ENCODE results near the gene SLC7A6.

The SLC7A6 gene

GRCh38 chr16:68264128-68265077 lies at the start of gene SLC7A6:
SLC7A6 (plus strand) TSS chr16:68264526; CDS start chr16:68274727, 10,201 bp downstream.
- Mint-ChIP-seq H3K4me1 (ENCODE audit: low read depth) (peaks cover 39% of the 10 kb centered on the region), H3K27me3 (ENCODE audit: low read depth) (no peaks in the 10 kb centered on the region), H3K27ac (peak within 1 kb of the TSS; percentile 97), H3K9me3 (no peaks in the 10 kb centered on the region), H3K36me3 (ENCODE audit: low read depth) (peaks cover 22% of the 10 kb centered on the region), H3K4me3 (peak within 1 kb of the TSS; percentile 95)

GRCh38 chr16:68214726-68215125 lies 49.6 kb upstream of the SLC7A6 start:
- no peaks in the 10 kb centered on the region for H3K27me3 Mint-ChIP-seq (ENCODE audit: low read depth)
- H3K4me1 Mint-ChIP-seq (ENCODE audit: low read depth), result peaks cover 24% of the 10 kb centered on the region
- H3K9me3 Mint-ChIP-seq, result no peaks in the 10 kb centered on the region
- no peak overlapping the region for H3K27ac Mint-ChIP-seq
- no peak overlapping the region for H3K4me3 Mint-ChIP-seq
- peaks cover 18% of the 10 kb centered on the region for H3K36me3 Mint-ChIP-seq (ENCODE audit: low read depth)

DNA sequence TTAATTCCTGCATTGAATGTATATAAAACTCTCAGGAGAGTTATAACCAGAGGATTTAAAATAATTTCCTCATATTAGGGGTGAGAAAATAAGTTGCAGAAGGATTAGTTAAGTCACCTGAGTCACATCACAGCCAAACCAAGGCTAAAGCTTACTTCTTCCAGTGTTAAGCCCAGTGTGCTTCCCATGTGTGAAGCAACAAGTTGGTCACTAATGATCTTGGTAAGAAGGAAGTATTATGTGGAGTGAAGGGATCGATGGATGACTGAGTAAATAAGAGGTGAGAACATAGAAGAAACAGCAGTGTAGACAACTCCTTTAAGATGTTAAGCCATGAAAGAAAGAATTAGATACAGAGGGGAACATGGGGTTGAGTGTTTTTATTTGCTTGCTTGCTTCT lies 49.0 kb upstream of the SLC7A6 start:
- peaks cover 24% of the 10 kb centered on the region for H3K4me1 Mint-ChIP-seq (ENCODE audit: low read depth)
- H3K27me3 Mint-ChIP-seq (ENCODE audit: low read depth), result no peaks in the 10 kb centered on the region
- no peaks in the 10 kb centered on the region for H3K9me3 Mint-ChIP-seq
- no peak overlapping the region for H3K27ac Mint-ChIP-seq
- H3K36me3 Mint-ChIP-seq (ENCODE audit: low read depth), result peaks cover 23% of the 10 kb centered on the region
- no peak overlapping the region for H3K4me3 Mint-ChIP-seq

GRCh38 chr16:68216240-68216639 lies 48.1 kb upstream of the SLC7A6 start:
- peaks cover 24% of the 10 kb centered on the region for H3K36me3 Mint-ChIP-seq (ENCODE audit: low read depth)
- peaks cover 18% of the 10 kb centered on the region for H3K4me1 Mint-ChIP-seq (ENCODE audit: low read depth)
- H3K9me3 Mint-ChIP-seq, result no peaks in the 10 kb centered on the region
- H3K27me3 Mint-ChIP-seq (ENCODE audit: low read depth), result no peaks in the 10 kb centered on the region
- no peak overlapping the region for H3K4me3 Mint-ChIP-seq
- H3K27ac Mint-ChIP-seq, result no peak overlapping the region

DNA sequence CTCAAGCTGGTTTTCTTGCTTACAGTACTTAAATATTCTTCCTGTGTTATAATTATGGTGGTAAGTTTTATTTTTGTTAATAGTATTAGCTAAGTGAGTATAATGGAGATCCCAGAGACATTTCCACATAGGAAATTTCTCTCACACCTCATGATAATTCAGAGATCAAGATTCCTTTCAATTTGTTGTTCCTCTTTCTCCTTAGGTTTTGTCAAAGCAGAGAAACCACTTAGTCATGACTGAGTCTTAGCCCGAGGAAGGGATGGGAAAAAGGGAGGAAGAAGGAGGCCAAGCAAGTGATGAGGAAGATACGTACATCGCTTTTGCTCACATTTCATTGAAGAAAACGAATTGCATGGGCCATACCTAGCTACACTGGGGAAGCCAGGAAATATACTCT lies 46.8 kb upstream of the SLC7A6 start:
- H3K4me3 Mint-ChIP-seq, result no peak overlapping the region
- peaks cover 30% of the 10 kb centered on the region for H3K36me3 Mint-ChIP-seq (ENCODE audit: low read depth)
- peak overlapping the region; percentile 45 for H3K27ac Mint-ChIP-seq
- no peaks in the 10 kb centered on the region for H3K27me3 Mint-ChIP-seq (ENCODE audit: low read depth)
- H3K9me3 Mint-ChIP-seq, result no peaks in the 10 kb centered on the region
- H3K4me1 Mint-ChIP-seq (ENCODE audit: low read depth), result peaks cover 14% of the 10 kb centered on the region

DNA sequence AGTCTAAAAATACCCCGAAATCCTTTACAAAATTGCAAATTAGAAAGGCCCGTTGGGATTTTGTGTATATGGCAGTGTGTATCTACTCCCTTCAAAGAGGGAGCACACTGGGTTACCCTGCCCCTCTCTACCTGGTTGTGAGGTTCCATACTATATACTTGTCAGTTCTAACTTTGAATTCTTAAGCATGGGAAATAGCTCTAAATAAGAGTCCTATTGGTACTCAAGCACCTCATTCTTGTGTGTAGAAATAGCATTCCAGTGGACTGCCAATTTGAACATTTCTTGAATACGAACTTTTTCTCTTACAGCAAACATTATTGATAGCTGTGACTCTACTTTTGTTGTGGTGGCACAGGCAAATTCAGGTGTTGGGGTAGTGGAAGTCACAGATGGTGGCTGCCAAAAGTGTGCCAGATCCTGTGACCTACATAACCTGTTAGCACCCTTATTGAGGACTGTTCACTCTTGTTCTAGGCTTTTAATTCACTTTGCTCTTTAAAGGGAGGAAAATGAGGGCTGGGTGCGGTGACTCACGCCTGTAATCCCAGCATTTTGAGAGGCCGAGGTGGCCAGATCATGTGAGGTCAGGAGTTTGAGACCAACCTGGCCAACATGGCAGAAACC lies 44.5 kb upstream of the SLC7A6 start:
- Mint-ChIP-seq H3K4me3 (no peak overlapping the region), H3K27me3 (ENCODE audit: low read depth) (no peaks in the 10 kb centered on the region), H3K27ac (no peak overlapping the region), H3K36me3 (ENCODE audit: low read depth) (peaks cover 30% of the 10 kb centered on the region), H3K9me3 (no peaks in the 10 kb centered on the region), H3K4me1 (ENCODE audit: low read depth) (peaks cover 14% of the 10 kb centered on the region)

- Mint-ChIP-seq H3K36me3 (ENCODE audit: low read depth) (peaks cover 22% of the 10 kb centered on the region), H3K27ac (no peak overlapping the region)
These were observed 41.3 kb upstream of the SLC7A6 start for GRCh38 chr16:68223072-68223471.

GRCh38 chr16:68226116-68226515 lies 38.2 kb upstream of the SLC7A6 start:
- peaks cover 24% of the 10 kb centered on the region for H3K36me3 Mint-ChIP-seq (ENCODE audit: low read depth)

More at GRCh38 chr16:68223072-68223471, 41.3 kb upstream of the SLC7A6 start:
- Mint-ChIP-seq H3K4me3 (no peak overlapping the region), H3K4me1 (ENCODE audit: low read depth) (peaks cover 26% of the 10 kb centered on the region), H3K9me3 (no peaks in the 10 kb centered on the region), H3K27me3 (ENCODE audit: low read depth) (no peaks in the 10 kb centered on the region)

DNA sequence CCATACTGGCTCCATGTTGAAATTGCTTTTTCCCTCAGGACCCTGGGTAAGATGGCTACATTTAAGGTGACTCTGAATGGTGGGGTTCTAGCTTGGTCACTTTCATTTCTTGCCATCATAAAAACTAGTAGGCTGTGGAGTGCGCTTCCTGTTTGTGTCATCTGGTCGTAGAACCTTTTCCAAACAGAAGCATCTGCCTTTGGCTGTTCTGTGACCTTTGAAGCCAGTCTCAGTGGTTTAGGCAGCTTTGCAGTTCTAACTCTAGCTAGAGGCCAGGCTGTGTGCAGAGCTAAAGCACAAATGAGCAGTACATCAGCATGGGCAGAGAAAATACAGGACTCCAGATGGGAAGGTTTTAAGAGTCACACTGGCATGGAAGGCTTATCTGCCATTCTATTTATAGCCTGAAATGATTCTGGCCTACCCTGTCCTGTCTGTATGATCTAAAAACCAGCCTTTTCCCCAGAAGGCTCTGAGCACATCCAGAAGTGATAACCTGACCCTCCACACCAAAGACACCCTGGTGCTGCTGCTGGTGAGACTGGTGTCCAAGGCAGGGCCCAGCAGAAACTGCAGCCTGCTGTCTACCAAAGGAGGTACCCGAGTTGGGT lies 37.0 kb upstream of the SLC7A6 start:
- no peak overlapping the region for H3K4me3 Mint-ChIP-seq
- H3K36me3 Mint-ChIP-seq (ENCODE audit: low read depth), result peaks cover 19% of the 10 kb centered on the region
- peak overlapping the region; percentile 62 for H3K27ac Mint-ChIP-seq
- no peaks in the 10 kb centered on the region for H3K27me3 Mint-ChIP-seq (ENCODE audit: low read depth)
- no peaks in the 10 kb centered on the region for H3K9me3 Mint-ChIP-seq
- H3K4me1 Mint-ChIP-seq (ENCODE audit: low read depth), result peaks cover 31% of the 10 kb centered on the region

More at GRCh38 chr16:68226116-68226515, 38.2 kb upstream of the SLC7A6 start:
- no peaks in the 10 kb centered on the region for H3K9me3 Mint-ChIP-seq
- peaks cover 36% of the 10 kb centered on the region for H3K4me1 Mint-ChIP-seq (ENCODE audit: low read depth)
- H3K27me3 Mint-ChIP-seq (ENCODE audit: low read depth), result no peaks in the 10 kb centered on the region
- no peak overlapping the region for H3K4me3 Mint-ChIP-seq
- H3K27ac Mint-ChIP-seq, result peak overlapping the region; percentile 52

- Mint-ChIP-seq H3K36me3 (ENCODE audit: low read depth) (peaks cover 15% of the 10 kb centered on the region), H3K4me3 (peak overlapping the region; percentile 42), H3K4me1 (ENCODE audit: low read depth) (peaks cover 32% of the 10 kb centered on the region)
These were observed 36.3 kb upstream of the SLC7A6 start for GRCh38 chr16:68227850-68228553.

DNA sequence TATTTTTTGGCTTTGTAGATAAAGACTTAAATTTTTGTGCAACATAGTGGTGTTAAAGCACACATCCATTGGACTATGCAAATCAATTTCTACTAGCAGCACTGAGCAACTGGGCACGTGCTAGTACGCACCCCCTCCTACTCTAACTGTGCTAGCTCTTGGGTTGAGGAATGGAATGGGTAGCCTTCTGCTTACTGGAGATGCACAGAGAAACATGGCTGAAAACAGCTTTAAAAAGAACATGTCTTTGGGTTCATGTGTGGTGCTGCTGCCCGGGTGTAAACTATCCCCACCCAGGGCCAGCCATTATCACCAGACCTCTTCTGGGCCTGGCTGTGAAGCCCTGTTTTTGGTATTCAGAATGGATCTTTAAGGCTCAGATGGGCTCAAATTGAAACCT lies 35.7 kb upstream of the SLC7A6 start:
- Mint-ChIP-seq H3K4me3 (no peak overlapping the region), H3K4me1 (ENCODE audit: low read depth) (peaks cover 34% of the 10 kb centered on the region), H3K27ac (no peak overlapping the region), H3K27me3 (ENCODE audit: low read depth) (no peaks in the 10 kb centered on the region), H3K36me3 (ENCODE audit: low read depth) (peaks cover 15% of the 10 kb centered on the region), H3K9me3 (no peaks in the 10 kb centered on the region)

More at GRCh38 chr16:68227850-68228553, 36.3 kb upstream of the SLC7A6 start:
- no peaks in the 10 kb centered on the region for H3K9me3 Mint-ChIP-seq
- H3K27ac Mint-ChIP-seq, result peak overlapping the region; percentile 77
- no peaks in the 10 kb centered on the region for H3K27me3 Mint-ChIP-seq (ENCODE audit: low read depth)

- Mint-ChIP-seq H3K9me3 (no peaks in the 10 kb centered on the region), H3K4me3 (no peak overlapping the region), H3K36me3 (ENCODE audit: low read depth) (peaks cover 17% of the 10 kb centered on the region), H3K27me3 (ENCODE audit: low read depth) (no peaks in the 10 kb centered on the region), H3K27ac (peak overlapping the region; percentile 17), H3K4me1 (ENCODE audit: low read depth) (peaks cover 35% of the 10 kb centered on the region)
These were observed 34.7 kb upstream of the SLC7A6 start for GRCh38 chr16:68229431-68230175.

GRCh38 chr16:68230176-68230571 lies 34.2 kb upstream of the SLC7A6 start:
- Mint-ChIP-seq H3K4me3 (no peak overlapping the region), H3K27me3 (ENCODE audit: low read depth) (no peaks in the 10 kb centered on the region), H3K4me1 (ENCODE audit: low read depth) (peaks cover 37% of the 10 kb centered on the region), H3K27ac (no peak overlapping the region), H3K36me3 (ENCODE audit: low read depth) (peaks cover 19% of the 10 kb centered on the region), H3K9me3 (no peaks in the 10 kb centered on the region)
